Measurements from ENCODE around the gene FAM222B.

FAM222B gene

GRCh38 chr17:28710861-28711722 lies 131.5 kb downstream of the FAM222B start:
- peak; percentile 97 for DNase-seq

DNA sequence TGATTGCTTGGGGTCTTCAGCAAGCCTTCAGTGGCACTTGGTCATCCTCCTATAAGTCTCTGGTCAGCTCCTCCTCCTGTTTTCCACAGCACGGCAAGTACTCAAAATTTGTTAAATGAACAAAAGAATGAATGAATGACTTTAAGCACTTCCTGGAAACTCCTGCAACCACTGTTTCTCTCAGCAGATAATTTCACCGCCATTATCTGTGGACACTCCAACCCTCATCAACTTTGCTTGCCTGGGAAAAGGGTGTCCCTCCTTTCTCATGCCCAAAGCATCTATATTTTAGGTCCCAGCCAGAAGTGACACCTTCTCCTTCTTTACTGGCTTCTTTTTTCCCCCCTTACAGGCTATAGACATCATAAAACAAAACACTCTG lies 135.3 kb downstream of the FAM222B start:
- no peak for DNase-seq

DNA sequence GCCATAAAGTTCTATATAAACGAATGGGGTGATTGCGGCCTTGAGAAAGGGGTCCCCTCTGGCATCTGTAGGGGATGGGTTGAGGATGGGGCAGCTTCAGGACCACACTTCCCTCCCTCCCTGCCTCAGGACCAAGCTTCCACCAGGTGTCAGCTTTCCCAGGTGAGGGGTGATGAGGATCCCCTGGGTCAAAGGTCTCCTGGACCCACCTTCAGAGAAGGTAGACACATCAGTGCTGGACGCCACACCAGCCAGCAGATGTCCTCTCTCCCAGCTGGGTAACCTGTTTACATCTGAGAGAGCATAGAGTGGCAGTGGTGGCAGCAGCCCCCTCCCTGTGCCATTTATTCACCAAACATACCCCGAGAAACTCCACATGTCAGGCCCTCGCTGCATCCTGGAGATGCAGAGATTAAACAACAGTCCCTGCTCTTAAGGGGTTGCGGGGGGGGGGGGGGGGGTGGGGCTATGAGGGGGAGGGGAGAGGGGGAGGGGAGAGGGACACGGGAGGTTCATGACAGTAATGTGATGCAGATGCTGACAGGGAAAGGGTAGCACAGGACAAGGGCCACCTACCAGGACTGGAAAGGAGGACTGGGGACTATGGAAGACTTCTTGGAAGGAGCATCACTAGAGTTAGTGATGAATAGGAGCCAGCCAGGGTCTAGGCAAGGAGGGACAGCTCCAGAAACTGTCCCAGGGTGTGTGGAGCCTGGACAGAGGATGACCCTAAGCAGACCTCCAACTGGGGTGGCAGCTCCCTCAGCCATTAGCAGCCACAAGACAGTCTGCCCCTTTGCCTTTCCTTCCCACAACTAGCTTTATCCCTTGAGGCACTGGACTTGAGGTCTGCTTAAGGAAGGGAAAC lies 135.9 kb downstream of the FAM222B start:
- no peak for DNase-seq

Data from right hindlimb (tissue), 1 donor.